HL-60 (cell line): Measurements from ENCODE around the gene MAN2B2.

ENCODE experiments used
- CTCF ChIP-seq: IDR thresholded peaks from one replicate; pipeline ENCODE4 v1.5.1; 2011; ENCODE audit warnings: low read length, control low read depth, inconsistent platforms; ENCODE audit not compliant: insufficient read depth
- GABPA ChIP-seq: IDR thresholded peaks from 2 replicates; pipeline ENCODE4 v1.6.1; 2012; ENCODE audit warnings: low read depth
- POLR2AphosphoS5 ChIP-seq: IDR thresholded peaks from 2 replicates; pipeline ENCODE4 v1.6.1; 2012; ENCODE audit warnings: low read depth
- REST ChIP-seq: IDR thresholded peaks from 2 replicates; pipeline ENCODE4 v1.6.1; 2012; ENCODE audit warnings: low read depth; ENCODE audit not compliant: insufficient replicate concordance

- TF ChIP-seq CTCF = no peak
- TF ChIP-seq POLR2AphosphoS5 = no peak
- TF ChIP-seq REST = no peak
- no peak for TF ChIP-seq GABPA
Measured at GRCh38 chr4:6647582-6648230, 72.7 kb downstream of the MAN2B2 start.
